Measurements from ENCODE around the gene WNT3.

GRCh38 chr17:46744441-46744840 lies 74.1 kb downstream of the WNT3 start:
- TF ChIP-seq CTCF (IDR thresholded peaks at IDR 0.05), result no peak
- no peak for TF ChIP-seq POLR2A (IDR thresholded peaks at IDR 0.05)

Data from lower leg skin (tissue), 3 donors.